ENCODE data around the gene STPG4.

The STPG4 gene

GRCh38 chr2:47064106-47064505 is 91.0 kb downstream of the STPG4 start:
- TF ChIP-seq, protein P1, sequence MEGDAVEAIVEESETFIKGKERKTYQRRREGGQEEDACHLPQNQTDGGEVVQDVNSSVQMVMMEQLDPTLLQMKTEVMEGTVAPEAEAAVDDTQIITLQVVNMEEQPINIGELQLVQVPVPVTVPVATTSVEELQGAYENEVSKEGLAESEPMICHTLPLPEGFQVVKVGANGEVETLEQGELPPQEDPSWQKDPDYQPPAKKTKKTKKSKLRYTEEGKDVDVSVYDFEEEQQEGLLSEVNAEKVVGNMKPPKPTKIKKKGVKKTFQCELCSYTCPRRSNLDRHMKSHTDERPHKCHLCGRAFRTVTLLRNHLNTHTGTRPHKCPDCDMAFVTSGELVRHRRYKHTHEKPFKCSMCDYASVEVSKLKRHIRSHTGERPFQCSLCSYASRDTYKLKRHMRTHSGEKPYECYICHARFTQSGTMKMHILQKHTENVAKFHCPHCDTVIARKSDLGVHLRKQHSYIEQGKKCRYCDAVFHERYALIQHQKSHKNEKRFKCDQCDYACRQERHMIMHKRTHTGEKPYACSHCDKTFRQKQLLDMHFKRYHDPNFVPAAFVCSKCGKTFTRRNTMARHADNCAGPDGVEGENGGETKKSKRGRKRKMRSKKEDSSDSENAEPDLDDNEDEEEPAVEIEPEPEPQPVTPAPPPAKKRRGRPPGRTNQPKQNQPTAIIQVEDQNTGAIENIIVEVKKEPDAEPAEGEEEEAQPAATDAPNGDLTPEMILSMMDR (IDR thresholded peaks at IDR 0.05; ENCODE audit: low read depth, low read length): no peak
- no peak overlapping the region for H3K4me3 ChIP-seq (ENCODE audit: low read depth, low read length)

GRCh38 chr2:47063538-47063930 is 91.6 kb downstream of the STPG4 start:
- TF ChIP-seq, protein P1 (IDR thresholded peaks at IDR 0.05; ENCODE audit: low read depth, low read length): no peak
- H3K4me3 ChIP-seq (ENCODE audit: low read depth, low read length): no peak overlapping the region

DNA sequence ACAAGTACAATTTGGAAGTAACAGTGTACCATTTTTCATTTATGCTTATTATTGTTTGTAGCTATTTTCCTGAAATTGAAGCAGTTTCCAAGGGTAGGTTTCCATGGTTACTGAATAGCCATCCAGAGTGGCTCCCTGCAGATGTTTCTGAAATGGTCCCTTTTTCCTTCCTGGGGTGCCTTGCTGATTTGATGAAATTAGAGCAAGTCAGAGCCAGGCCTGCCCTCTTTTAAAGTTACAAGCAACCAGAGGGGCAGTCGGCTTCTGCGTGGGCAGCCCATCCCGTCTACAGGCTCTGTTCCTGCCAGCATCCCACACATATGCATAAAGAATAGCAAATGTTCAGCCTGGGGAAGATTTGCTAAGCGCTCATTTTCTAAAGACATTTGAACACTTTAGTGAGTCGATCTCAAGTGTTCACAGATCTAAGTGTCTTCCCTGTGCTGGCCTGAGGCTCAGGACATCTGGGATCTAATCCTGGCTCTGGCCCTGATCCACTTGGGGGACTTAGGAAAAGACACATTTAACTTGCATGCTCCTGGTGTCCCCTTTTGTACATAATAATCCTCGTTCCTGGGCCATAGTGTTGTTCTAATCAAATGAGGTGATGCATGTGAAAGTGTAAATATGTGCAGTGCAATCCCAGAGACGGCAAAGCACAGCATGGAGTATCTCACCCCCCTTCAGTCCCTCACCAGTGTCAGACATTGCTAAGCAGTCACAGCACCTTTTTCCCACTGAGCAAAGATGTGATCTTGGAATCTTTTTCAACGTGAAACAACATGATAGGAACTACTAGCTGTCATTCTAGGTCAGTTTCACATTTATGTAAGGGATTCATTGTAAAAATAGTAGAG is 92.2 kb downstream of the STPG4 start:
- TF ChIP-seq, protein P1 (IDR thresholded peaks at IDR 0.05; ENCODE audit: low read depth, low read length): no peak
- H3K4me3 ChIP-seq (ENCODE audit: low read depth, low read length): no peak overlapping the region

GRCh38 chr2:47061944-47062678 is 93.0 kb downstream of the STPG4 start:
- H3K4me3 ChIP-seq (ENCODE audit: low read depth, low read length): no peak overlapping the region
- TF ChIP-seq, protein P1 (IDR thresholded peaks at IDR 0.05; ENCODE audit: low read depth, low read length): no peak

DNA sequence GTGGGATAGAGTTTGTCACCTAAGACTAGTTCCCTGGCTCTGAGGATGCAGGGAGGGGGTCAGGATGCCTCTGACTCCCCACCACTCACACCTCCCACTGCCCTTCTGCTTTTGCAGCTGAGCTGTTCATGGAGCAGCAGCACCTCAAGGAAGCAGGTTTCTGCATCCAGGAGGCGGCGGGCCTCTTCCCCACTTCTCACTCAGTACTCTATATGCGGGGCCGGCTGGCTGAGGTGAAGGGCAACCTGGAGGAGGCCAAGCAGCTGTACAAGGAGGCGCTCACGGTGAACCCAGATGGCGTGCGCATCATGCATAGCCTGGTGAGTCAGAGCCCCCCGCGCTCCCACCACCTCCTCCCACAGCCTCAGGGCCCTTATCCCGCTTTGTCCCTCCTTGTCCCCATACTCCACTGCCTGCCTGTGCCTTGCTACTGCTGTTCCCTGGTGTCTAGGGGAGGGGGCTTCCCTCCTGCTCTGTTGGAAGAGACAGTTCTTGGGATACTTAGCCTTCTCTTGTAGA is 94.4 kb downstream of the STPG4 start:
- TF ChIP-seq, protein P1 (IDR thresholded peaks at IDR 0.05; ENCODE audit: low read depth, low read length): no peak
- H3K4me3 ChIP-seq (ENCODE audit: low read depth, low read length): no peak overlapping the region

DNA sequence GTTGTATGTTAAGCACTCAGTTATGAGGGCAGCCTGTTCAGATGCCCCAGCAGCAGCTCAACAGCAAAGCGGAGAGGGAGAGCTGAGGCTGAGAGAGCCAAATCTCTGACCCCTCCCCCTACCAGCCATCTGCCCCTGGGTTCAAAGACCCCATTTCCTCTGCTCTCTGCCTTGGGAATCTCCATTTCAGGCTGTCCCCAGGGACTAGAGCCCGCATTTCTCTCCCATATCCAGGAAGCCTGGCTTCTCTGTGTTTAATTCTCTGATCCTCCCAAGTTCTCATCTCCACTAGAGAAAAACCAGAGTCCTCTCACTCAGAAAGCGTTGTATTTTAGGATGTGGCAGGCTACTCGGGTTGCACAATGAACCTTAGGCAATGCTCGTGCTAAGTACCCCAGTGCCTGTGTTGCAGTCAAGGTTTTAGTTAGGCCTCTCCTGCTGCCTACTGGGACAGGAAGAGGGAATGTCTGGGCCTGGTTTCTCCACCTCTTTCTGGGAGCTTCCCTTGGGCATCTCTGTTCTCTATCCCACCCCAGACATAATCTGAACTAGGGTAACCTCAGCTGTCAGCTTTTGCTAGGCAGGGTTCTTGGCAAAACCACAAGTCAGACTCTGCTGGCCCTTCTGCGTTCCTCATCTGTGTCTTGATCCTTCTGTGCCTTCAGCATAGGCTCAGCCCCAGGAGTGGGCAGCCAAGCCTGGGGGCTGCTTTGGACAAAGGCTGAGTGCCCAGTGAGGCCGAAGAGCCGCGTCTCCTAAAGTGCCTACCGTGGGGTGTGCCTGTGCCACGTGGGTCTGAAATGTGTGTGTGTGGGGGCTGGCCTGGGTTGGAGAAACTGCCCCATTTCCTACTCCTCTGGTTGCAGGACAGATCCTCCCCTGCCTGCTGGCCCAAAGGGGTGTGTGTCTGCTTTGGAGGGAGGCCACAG is 96.8 kb downstream of the STPG4 start:
- TF ChIP-seq, protein P1 (IDR thresholded peaks at IDR 0.05; ENCODE audit: low read depth, low read length): no peak
- no peak overlapping the region for H3K4me3 ChIP-seq (ENCODE audit: low read depth, low read length)
